K562 (cell line): ENCODE results near the gene NDN. TPM values are rescaled to one million over a fixed set of nuclear protein-coding genes. Genes with fewer than 3 reads are reported as not detected.
A peak's percentile ranks its signal among the peaks of the same experiment; 100 is the strongest.

Source experiments
- ATAC-seq: fragments of 200-7000 bp; cut with Tn5 transposase; 3 replicates; pipeline ENCODE4 v1.9.1; 2020; ENCODE audit warnings: moderate library complexity
- BruUV-seq: library from RNA; stranded (reverse); fragments of 400-500 nt; replicated peaks from 2 replicates; lab custom pipeline; 2021; lab: Mats Ljungman, UMichigan
- CTCF ChIA-PET: fragments of 300-600 bp; formaldehyde crosslinking; extraction: SDS; loops from one replicate; lab custom pipeline; 2021; ENCODE audit warnings: low intra/inter-chr PET ratio; lab: Yijun Ruan, JAX
- POLR2A ChIA-PET: fragments of 300-600, 350-650 bp; sonication (Branson Sonifier 250); formaldehyde crosslinking; extraction: SDS; loops from one replicate; lab custom pipeline; 2021; ENCODE audit warnings: antibody characterized with exemption, inconsistent platforms; lab: Yijun Ruan, JAX
- DNase-seq, 4 experiments: peaks; one replicate each; pipeline versions ENCODE4 v3.0.0 to v3.0.0-alpha.2; 2011 to 2018; ENCODE audit warnings: low spot score in 3 of 4, mixed read lengths in 3 of 4; ENCODE audit errors: extremely low read depth in 1 of 4
- FAIRE-seq: peaks from 2 replicates; lab custom pipeline; 2011; peaks lifted over from hg19 to GRCh38; lab: Jason Lieb, UNC
- H2AFZ ChIP-seq: 2 replicates; pipeline ENCODE4 v1.6.0; 2011; ENCODE audit warnings: low read depth, low read length, control low read depth, inconsistent platforms
- H3K27ac ChIP-seq: fragments of 200-600 bp; 3 replicates; pipeline ENCODE4 v1.8.0; 2011; ENCODE audit warnings: low read depth, mild to moderate bottlenecking, control low read depth, inconsistent platforms, low read length, moderate library complexity, mixed read lengths; ENCODE audit errors: extremely low read depth
- H3K27me3 ChIP-seq, 2 experiments: fragments of 300-600 bp in 1 of 2; 2 replicates in 1 of 2; 3 replicates in 1 of 2; pipeline versions ENCODE4 v1.6.0 to v1.8.0; 2011; ENCODE audit warnings: inconsistent platforms in 2 of 2, low read length in 2 of 2, mild to moderate bottlenecking in 1 of 2, mixed read lengths in 1 of 2, moderate library complexity in 1 of 2; ENCODE audit not compliant: control insufficient read depth in 2 of 2, insufficient read depth in 2 of 2
- H3K36me3 ChIP-seq: fragments of 300-600 bp; 3 replicates; pipeline ENCODE4 v1.8.0; 2011; ENCODE audit warnings: mild to moderate bottlenecking, low read length, inconsistent platforms; ENCODE audit not compliant: control insufficient read depth, insufficient read depth
- H3K4me1 ChIP-seq, 2 experiments: fragments of 200-600 bp in 1 of 2; replicated peaks in 1 of 2; 2 replicates in 1 of 2; 3 replicates in 1 of 2; pipeline versions ENCODE4 v1.5.1 to v1.8.0; 2011; ENCODE audit warnings: inconsistent platforms in 2 of 2, low read length in 2 of 2, mild to moderate bottlenecking in 1 of 2, mixed read lengths in 1 of 2, moderate library complexity in 1 of 2; ENCODE audit not compliant: control insufficient read depth in 2 of 2, insufficient read depth in 2 of 2
- H3K4me2 ChIP-seq: 2 replicates; pipeline ENCODE4 v1.6.1; 2011; ENCODE audit warnings: low read length, control low read depth, inconsistent platforms, mixed read lengths; ENCODE audit not compliant: insufficient read depth
- H3K4me3 ChIP-seq: fragments of 200-600 bp; sonication (generic), shearing (Covaris generic); 2 replicates; pipeline ENCODE4 v1.5.1; 2016; ENCODE audit warnings: control low read depth, inconsistent platforms
- H3K79me2 ChIP-seq: fragments of 200-600 bp; 3 replicates; pipeline ENCODE4 v1.8.0; 2011; ENCODE audit warnings: low read length, inconsistent platforms; ENCODE audit not compliant: control insufficient read depth, insufficient read depth
- H3K9ac ChIP-seq, 2 experiments: 2 replicates each; pipeline versions ENCODE4 v1.6.0 to v1.6.1; 2011; ENCODE audit warnings: low read depth in 2 of 2, low read length in 2 of 2, control low read depth in 1 of 2, inconsistent platforms in 1 of 2, mild to moderate bottlenecking in 1 of 2, mixed read lengths in 1 of 2; ENCODE audit not compliant: insufficient read depth in 1 of 2
- H3K9me1 ChIP-seq: one replicate; pipeline ENCODE4 v1.6.0; 2011; ENCODE audit warnings: inconsistent platforms, mild to moderate bottlenecking, low read length, moderate library complexity; ENCODE audit not compliant: control insufficient read depth, insufficient read depth
- H3K9me3 ChIP-seq: replicated peaks from 2 replicates; pipeline ENCODE4 v1.5.1; 2011; ENCODE audit warnings: low read depth, low read length, inconsistent platforms; ENCODE audit not compliant: control insufficient read depth, insufficient read depth
- H4K20me1 ChIP-seq: replicated peaks from 2 replicates; pipeline ENCODE4 v1.6.1; 2011; ENCODE audit warnings: low read length, inconsistent platforms, mixed read lengths; ENCODE audit not compliant: control insufficient read depth, insufficient read depth
- CEBPG ChIP-seq, 3 experiments: fragments of 200-800 bp in 1 of 3; sonication (Bioruptor generic) in 1 of 3; sonication (generic) in 1 of 3; formaldehyde crosslinking in 1 of 3; IDR thresholded peaks in 2 of 3; conservative IDR thresholded peaks in 1 of 3; 2 replicates each; pipeline versions ENCODE4 v1.6.1 to v1.8.0; 2016 to 2022; ENCODE audit warnings: missing compliant biosample characterization in 2 of 3, missing genetic modification characterization in 2 of 3, mild to moderate bottlenecking in 1 of 3, missing genetic modification reagents in 1 of 3
- GMEB1 ChIP-seq: fragments of 250-450 bp; sonication (Bioruptor Pico); IDR thresholded peaks from 2 replicates; pipeline ENCODE4 v1.4.0; 2020; ENCODE audit warnings: mild to moderate bottlenecking
- HMG20B ChIP-seq: fragments of 250-450 bp; sonication (Bioruptor Pico); IDR thresholded peaks from 2 replicates; pipeline ENCODE4 v1.5.0; 2021; ENCODE audit warnings: mild to moderate bottlenecking
- MAFF ChIP-seq: IDR thresholded peaks from 2 replicates; pipeline ENCODE4 v1.6.1; 2012; ENCODE audit warnings: low read length, improper control_type of control experiment
- RNF2 ChIP-seq: sonication (generic); IDR thresholded peaks from 2 replicates; pipeline ENCODE4 v1.6.1; 2016
- RNF219 ChIP-seq: fragments of 250-450 bp; sonication (Bioruptor Pico); IDR thresholded peaks from 2 replicates; pipeline ENCODE4 v1.5.0; 2022; ENCODE audit warnings: mild to moderate bottlenecking
- ZKSCAN8 ChIP-seq: fragments of 200-800 bp; sonication (Bioruptor generic); IDR thresholded peaks from 2 replicates; pipeline ENCODE4 v1.6.1; 2016; ENCODE audit warnings: missing genetic modification characterization, missing compliant biosample characterization
- ZNF318 ChIP-seq, 2 experiments: fragments of 450-650 bp; IDR thresholded peaks; 2 replicates each; pipeline ENCODE4 v1.6.1; 2016; ENCODE audit warnings: mild to moderate bottlenecking in 2 of 2, borderline replicate concordance in 1 of 2, low read depth in 1 of 2, moderate library complexity in 1 of 2
- WGBS: fragments of 100-300 bp; shearing (Covaris generic); methylation state at CpG from one replicate; pipeline ENCODE4 v1.1.6; 2016; ENCODE audit warnings: low coverage, mixed read lengths; ENCODE audit not compliant: insufficient coverage; ENCODE audit errors: missing lambda C conversion rate; 5-methylcytosine and 5-hydroxymethylcytosine counted together
- in situ Hi-C: fragments of 300-500 bp; cut with MboI; formaldehyde crosslinking; loops from 4 replicates; pipeline ENCODE4 v1.15.0; 2018; ENCODE audit warnings: inconsistent platforms, mixed read lengths
- intact Hi-C: fragments of 100-400 bp; cut with micrococcal nuclease; formaldehyde crosslinking; loops from 2 replicates; pipeline ENCODE4 v1.14.2; 2022
- polyA plus RNA-seq, 8 experiments: library from polyadenylated mRNA; depleted of rRNA in 4 of 8; stranded (reverse) in 5 of 8; unstranded in 3 of 8; fragments of >200 nt; fragmentation: Nextera tagmentation in 2 of 8; fragmentation: Illumina TruSeq in 1 of 8; extraction: Ambion mirVana in 2 of 8; extraction: Trizol in 1 of 8; gene quantifications; 2 replicates each; pipeline versions ENCODE4 v1.2.1 to v1.2.3, GENCODE V29; 2011 to 2014; ENCODE audit warnings: inconsistent platforms in 1 of 8, missing spikeins in 1 of 8
- total RNA-seq, 7 experiments: library from RNA; depleted of rRNA in 6 of 7; stranded (reverse); fragments of >200 nt in 6 of 7; fragmentation: Illumina TruSeq in 2 of 7; extraction: Trizol in 2 of 7; gene quantifications; 2 replicates each; pipeline versions ENCODE4 v1.2.1 to v1.2.3, GENCODE V29; 2011 to 2021; ENCODE audit warnings: low replicate concordance in 1 of 7

The NDN gene
- total and polyA plus RNA-seq, 9 of the 15 experiments (the other 6 are each of a cell fraction or from before 2014, with no cell fraction given) = 0.52 to 5.7 (median 2.1) TPM

- H3K27me3 ChIP-seq = peaks cover 0 to 8% of the 10 kb centered on the region in 2 experiments; a peak in 2 of 5 replicates
- BruUV-seq = no TSS peak
- peak overlapping the region; percentile 27 for H3K4me3 ChIP-seq
- ChIA-PET POLR2A (interaction anchor here (1.1 kb wide), 1 partner anchor 23 kb away, joined by 3 read pairs; no protein-coding TSS in a partner anchor), CTCF (no interaction called here)
- H3K4me2 ChIP-seq = peak overlapping the region; percentile 37
- peaks cover 0 to 9% of the 10 kb centered on the region in 2 experiments; a peak in 2 of 5 replicates for H3K4me1 ChIP-seq
- in situ Hi-C loops (no loop called here), intact Hi-C loops (no loop called here)
- H3K36me3 ChIP-seq = no peaks in the 10 kb centered on the region
- no peaks in the 10 kb centered on the region for H4K20me1 ChIP-seq
- H2AFZ ChIP-seq = peak overlapping the region; percentile 55; the same call in 1 of the 2 replicates
- peak; percentile 34; the same call in 2 of the 3 replicates for ATAC-seq
- H3K9ac ChIP-seq = peak overlapping the region in 1 of 2 experiments; percentile 52; a peak in 1 of 4 replicates
- WGBS = 8% methylated on average over 29 of the region's 57 CpGs
- DNase-seq = no peak
- H3K27ac ChIP-seq = no peak overlapping the region
- H3K9me1 ChIP-seq = no peaks in the 10 kb centered on the region
- no peaks in the 10 kb centered on the region for H3K79me2 ChIP-seq
- no peaks in the 10 kb centered on the region for H3K9me3 ChIP-seq
- no peak for FAIRE-seq
- TF ChIP-seq MAFF = no peak
- no peak for TF ChIP-seq GMEB1
- TF ChIP-seq RNF2 = no peak
- no peak for TF ChIP-seq CEBPG (CRISPR knock-in tag; IDR thresholded peaks at IDR 0.05)
- TF ChIP-seq CEBPG (tag; conservative IDR thresholded peaks at IDR 0.05 in 1 of 2, IDR thresholded peaks at IDR 0.05 in 1 of 2) = no peak
- TF ChIP-seq ZNF318 (IDR thresholded peaks at IDR 0.05; ENCODE audit: borderline replicate concordance in 1 of 2, low read depth in 1 of 2) = no peak
- no peak for TF ChIP-seq RNF219
- no peak for TF ChIP-seq HMG20B (CRISPR knock-in tag)
- TF ChIP-seq ZKSCAN8 (CRISPR knock-in tag) = no peak
Measured at GRCh38 chr15:23686466-23687142, 501 bp downstream of the NDN start.
